Hepatocyte (in vitro differentiated cells): ENCODE data around the gene DOC2B. TPM values are rescaled to one million over a fixed set of nuclear protein-coding genes. Genes with fewer than 3 reads are reported as not detected.

Source experiments
- DNase-seq: peaks from one replicate; pipeline ENCODE4 v3.0.0-alpha.2; 2016; ENCODE audit warnings: low spot score
- H2AFZ ChIP-seq: fragments of 200-600 bp; sonication (generic); 2 replicates; pipeline ENCODE4 v1.6.0; 2016; ENCODE audit warnings: antibody characterized with exemption, mild to moderate bottlenecking
- H3K27ac ChIP-seq: fragments of 200-600 bp; sonication (generic); 2 replicates; pipeline ENCODE4 v1.5.1; 2016; ENCODE audit warnings: mild to moderate bottlenecking
- H3K27me3 ChIP-seq: fragments of 200-600 bp; sonication (generic); 2 replicates; pipeline ENCODE4 v1.6.1; 2016
- H3K36me3 ChIP-seq: fragments of 200-600 bp; sonication (generic); replicated peaks from 2 replicates; pipeline ENCODE4 v1.5.1; 2016; ENCODE audit warnings: low read depth; ENCODE audit not compliant: insufficient read depth
- H3K4me1 ChIP-seq: fragments of 200-600 bp; sonication (generic); 2 replicates; pipeline ENCODE4 v1.5.1; 2016; ENCODE audit warnings: mild to moderate bottlenecking, moderate library complexity; ENCODE audit not compliant: insufficient read depth
- H3K4me2 ChIP-seq: fragments of 200-600 bp; sonication (generic); 2 replicates; pipeline ENCODE4 v1.6.0; 2016
- H3K4me3 ChIP-seq: fragments of 200-600 bp; sonication (generic); 2 replicates; pipeline ENCODE4 v1.5.1; 2016; ENCODE audit warnings: mild to moderate bottlenecking
- H3K79me2 ChIP-seq: fragments of 200-600 bp; sonication (generic); 2 replicates; pipeline ENCODE4 v1.6.0; 2017; ENCODE audit warnings: mild to moderate bottlenecking
- H3K9me2 ChIP-seq: fragments of 200-600 bp; sonication (generic); replicated peaks from 2 replicates; pipeline ENCODE4 v1.6.0; 2017; ENCODE audit warnings: mild to moderate bottlenecking; ENCODE audit not compliant: insufficient read depth
- H3K9me3 ChIP-seq: fragments of 200-600 bp; sonication (generic); 2 replicates; pipeline ENCODE4 v1.5.1; 2016; ENCODE audit warnings: low read depth, mild to moderate bottlenecking
- H4K20me1 ChIP-seq: fragments of 200-600 bp; sonication (generic); 2 replicates; pipeline ENCODE4 v1.6.0; 2016; ENCODE audit warnings: mild to moderate bottlenecking; ENCODE audit not compliant: insufficient read depth, poor library complexity, severe bottlenecking
- EZH2 ChIP-seq: fragments of 200-600 bp; sonication (generic); IDR thresholded peaks from 2 replicates; pipeline ENCODE4 v1.6.1; 2016; ENCODE audit warnings: antibody characterized with exemption, mild to moderate bottlenecking, borderline replicate concordance
- EZH2phosphoT487 ChIP-seq: fragments of 200-600 bp; sonication (generic); IDR thresholded peaks from one replicate; pipeline ENCODE4 v1.6.1; 2018; ENCODE audit warnings: antibody characterized with exemption, mild to moderate bottlenecking, low read depth, moderate library complexity; ENCODE audit not compliant: unreplicated experiment, severe bottlenecking
- WGBS: methylation state at CpG from one replicate; pipeline ENCODE4 v1.1.6; 2016; ENCODE audit warnings: low lambda C conversion rate; ENCODE audit errors: missing lambda C conversion rate; 5-methylcytosine and 5-hydroxymethylcytosine counted together
- polyA plus RNA-seq: library from polyadenylated mRNA; unstranded; fragments of >200 nt; fragmentation: Nextera tagmentation; extraction: Ambion mirVana; gene quantifications from 2 replicates; pipeline ENCODE4 v1.2.1, GENCODE V29; 2016
- total RNA-seq: library from RNA; depleted of rRNA; stranded (reverse); fragments of >200 nt; gene quantifications from 2 replicates; pipeline ENCODE4 v1.2.3, GENCODE V29; 2014
- TF ChIP-seq, protein P1 (sequence below): fragments of 200-600 bp; sonication (generic); IDR thresholded peaks from 2 replicates; pipeline ENCODE4 v1.5.1; 2016; ENCODE audit warnings: antibody characterized with exemption, mild to moderate bottlenecking; ENCODE audit not compliant: poor library complexity

The DOC2B gene
- total and polyA plus RNA-seq, 2 experiments from 2014 or later = 0.59 to 1.6 TPM

DNA sequence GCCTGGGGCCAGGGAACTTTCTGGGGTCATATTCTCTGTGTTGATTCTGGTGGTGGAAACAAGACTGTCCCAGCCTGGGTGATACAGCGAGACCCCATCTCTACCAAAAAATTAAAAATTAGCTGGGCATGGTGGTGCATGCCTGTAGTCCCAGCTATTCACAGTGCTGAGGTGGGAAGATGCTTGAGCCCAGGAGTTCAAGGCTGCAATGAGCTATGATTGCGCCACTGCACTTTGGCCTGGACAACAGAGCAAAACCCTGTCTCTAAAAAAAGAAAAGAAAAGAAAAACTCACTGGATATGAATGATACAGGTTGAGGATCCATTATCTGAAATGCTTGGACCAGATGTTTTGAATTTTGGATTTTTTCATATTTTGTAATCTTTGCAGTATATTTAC, 30.4 kb downstream of the DOC2B start:
- H3K9me2 ChIP-seq = no peaks in the 10 kb centered on the region

DNA sequence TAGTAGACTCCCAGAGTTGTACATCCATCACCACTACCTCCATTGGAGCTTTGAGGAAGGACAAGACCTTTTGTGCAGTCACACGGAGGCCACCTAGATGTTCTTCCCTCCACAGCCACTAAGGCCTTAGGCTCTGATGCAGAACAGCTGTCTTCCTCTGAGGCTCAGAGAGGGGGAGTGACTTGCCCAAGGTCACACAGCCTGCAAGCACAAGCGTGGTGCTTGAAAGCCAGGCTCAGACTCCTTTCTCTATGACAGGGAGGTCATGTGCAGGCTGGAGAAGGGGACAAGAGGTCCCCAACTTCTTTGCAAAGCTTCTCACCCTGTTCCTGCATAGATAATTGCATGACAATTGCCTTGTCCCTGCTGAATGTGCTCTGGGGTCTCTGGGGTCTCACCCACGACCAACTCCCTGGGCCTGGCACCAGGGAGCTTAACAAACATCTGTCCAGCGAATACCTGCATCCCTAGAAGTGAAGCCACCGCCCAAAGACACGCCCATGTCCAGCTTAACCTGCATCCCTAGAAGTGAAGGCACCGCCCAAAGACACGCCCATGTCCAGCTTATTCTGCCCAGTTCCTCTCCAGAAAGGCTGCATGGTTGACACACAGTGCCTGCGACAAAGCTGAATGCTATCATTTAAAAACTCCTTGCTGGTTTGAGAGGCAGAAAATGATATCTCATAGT, 31.4 kb downstream of the DOC2B start:
- Histone ChIP-seq H3K79me2 (no peaks in the 10 kb centered on the region), H3K27me3 (no peaks in the 10 kb centered on the region), H3K36me3 (no peaks in the 10 kb centered on the region), H3K9me3 (no peaks in the 10 kb centered on the region), H2AFZ (no peak overlapping the region), H4K20me1 (no peaks in the 10 kb centered on the region), H3K4me1 (no peaks in the 10 kb centered on the region), H3K4me2 (no peak overlapping the region), H3K9me2 (no peaks in the 10 kb centered on the region), H3K4me3 (no peak overlapping the region), H3K27ac (no peak overlapping the region)
- 89% methylated on average over 9 of the region's 9 CpGs for WGBS
- DNase-seq = no peak
- TF ChIP-seq, protein P1, sequence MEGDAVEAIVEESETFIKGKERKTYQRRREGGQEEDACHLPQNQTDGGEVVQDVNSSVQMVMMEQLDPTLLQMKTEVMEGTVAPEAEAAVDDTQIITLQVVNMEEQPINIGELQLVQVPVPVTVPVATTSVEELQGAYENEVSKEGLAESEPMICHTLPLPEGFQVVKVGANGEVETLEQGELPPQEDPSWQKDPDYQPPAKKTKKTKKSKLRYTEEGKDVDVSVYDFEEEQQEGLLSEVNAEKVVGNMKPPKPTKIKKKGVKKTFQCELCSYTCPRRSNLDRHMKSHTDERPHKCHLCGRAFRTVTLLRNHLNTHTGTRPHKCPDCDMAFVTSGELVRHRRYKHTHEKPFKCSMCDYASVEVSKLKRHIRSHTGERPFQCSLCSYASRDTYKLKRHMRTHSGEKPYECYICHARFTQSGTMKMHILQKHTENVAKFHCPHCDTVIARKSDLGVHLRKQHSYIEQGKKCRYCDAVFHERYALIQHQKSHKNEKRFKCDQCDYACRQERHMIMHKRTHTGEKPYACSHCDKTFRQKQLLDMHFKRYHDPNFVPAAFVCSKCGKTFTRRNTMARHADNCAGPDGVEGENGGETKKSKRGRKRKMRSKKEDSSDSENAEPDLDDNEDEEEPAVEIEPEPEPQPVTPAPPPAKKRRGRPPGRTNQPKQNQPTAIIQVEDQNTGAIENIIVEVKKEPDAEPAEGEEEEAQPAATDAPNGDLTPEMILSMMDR = no peak
- TF ChIP-seq EZH2phosphoT487 = no peak
- TF ChIP-seq EZH2 = no peak

More for the DNA sequence above, 30.4 kb downstream of the DOC2B start:
- Histone ChIP-seq H3K4me1 (no peaks in the 10 kb centered on the region), H4K20me1 (no peaks in the 10 kb centered on the region), H3K36me3 (no peaks in the 10 kb centered on the region), H3K27ac (no peak overlapping the region), H3K4me3 (no peak overlapping the region), H3K79me2 (no peaks in the 10 kb centered on the region), H2AFZ (no peak overlapping the region), H3K9me3 (no peaks in the 10 kb centered on the region), H3K27me3 (no peaks in the 10 kb centered on the region), H3K4me2 (no peak overlapping the region)
- WGBS = 97% methylated on average over 2 of the region's 2 CpGs
- no peak for DNase-seq
- TF ChIP-seq, protein P1 = no peak
- TF ChIP-seq EZH2phosphoT487 (no peak), EZH2 (no peak)

DNA sequence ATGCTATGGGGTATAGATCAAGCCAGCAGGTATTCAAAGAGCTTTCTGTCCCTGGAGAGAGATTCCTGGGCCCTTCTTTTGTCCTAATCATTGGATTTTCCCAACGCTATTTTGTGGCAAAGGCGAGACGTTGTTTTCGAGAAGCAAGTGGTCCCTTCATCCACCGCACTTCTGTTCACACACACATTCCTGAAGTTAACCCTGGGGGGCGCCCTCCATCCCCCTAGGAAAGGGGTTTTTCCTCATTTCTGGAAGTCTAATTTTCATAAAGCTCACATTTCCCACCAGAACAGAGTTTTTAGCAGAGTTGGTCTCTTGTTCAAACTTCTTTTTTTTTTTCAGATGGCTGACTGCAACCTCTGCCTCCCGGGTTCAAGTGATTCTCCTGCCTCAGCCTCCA, 32.2 kb downstream of the DOC2B start:
- H3K27ac ChIP-seq = no peak overlapping the region
- no peaks in the 10 kb centered on the region for H3K79me2 ChIP-seq
- no peak overlapping the region for H3K4me2 ChIP-seq
- WGBS = 86% methylated on average over 7 of the region's 7 CpGs
- TF ChIP-seq EZH2 = no peak
- TF ChIP-seq, protein P1 = no peak
- no peak for TF ChIP-seq EZH2phosphoT487
- H3K4me1 ChIP-seq = no peaks in the 10 kb centered on the region
- H2AFZ ChIP-seq = no peak overlapping the region
- no peaks in the 10 kb centered on the region for H4K20me1 ChIP-seq
- no peak for DNase-seq
- no peaks in the 10 kb centered on the region for H3K27me3 ChIP-seq
- H3K9me3 ChIP-seq = no peaks in the 10 kb centered on the region
- H3K36me3 ChIP-seq = no peaks in the 10 kb centered on the region
- no peaks in the 10 kb centered on the region for H3K9me2 ChIP-seq
- no peak overlapping the region for H3K4me3 ChIP-seq

DNA sequence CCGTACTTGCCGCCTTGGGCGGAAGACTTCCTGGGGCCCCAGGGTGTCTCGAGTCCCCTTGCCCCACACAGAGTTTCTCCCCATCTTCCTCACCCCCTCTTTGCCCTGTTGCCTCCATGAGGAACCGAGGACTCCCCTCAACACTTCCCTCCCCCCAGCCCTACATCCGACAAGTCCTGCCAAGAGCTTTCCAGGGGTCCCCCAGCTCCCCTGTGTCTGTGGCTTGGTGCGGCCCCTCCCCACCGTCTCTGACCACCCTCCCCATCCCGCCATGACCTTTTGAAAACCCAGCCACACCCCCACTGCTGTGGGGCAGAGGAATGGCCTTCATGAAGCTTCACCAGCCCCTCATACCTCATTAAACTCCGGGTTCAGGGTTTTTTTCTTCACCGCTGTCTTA, 32.7 kb downstream of the DOC2B start:
- Histone ChIP-seq H3K79me2 (no peaks in the 10 kb centered on the region), H3K9me2 (no peaks in the 10 kb centered on the region), H4K20me1 (no peaks in the 10 kb centered on the region), H3K36me3 (no peaks in the 10 kb centered on the region), H2AFZ (no peak overlapping the region), H3K27ac (no peak overlapping the region), H3K9me3 (no peaks in the 10 kb centered on the region), H3K27me3 (no peaks in the 10 kb centered on the region), H3K4me3 (no peak overlapping the region), H3K4me2 (no peak overlapping the region), H3K4me1 (no peaks in the 10 kb centered on the region)
- 88% methylated on average over 11 of the region's 11 CpGs for WGBS
- no peak for DNase-seq
- TF ChIP-seq, protein P1 = no peak
- TF ChIP-seq EZH2 = no peak
- no peak for TF ChIP-seq EZH2phosphoT487
